ENCODE results near the gene OR7C2.

OR7C2 gene

GRCh38 chr19:14952767-14953166 is 11.5 kb downstream of the OR7C2 start:
- H3K27me3 ChIP-seq (ENCODE audit: control insufficient read depth, insufficient read depth, low read length) = no peaks in the 10 kb centered on the region
- H3K4me1 ChIP-seq (ENCODE audit: control insufficient read depth, insufficient read depth, low read length) = no peaks in the 10 kb centered on the region
- no peak overlapping the region for H3K9ac ChIP-seq (ENCODE audit: low read depth, low read length)
- H3K36me3 ChIP-seq (ENCODE audit: insufficient read depth, low read length) = no peaks in the 10 kb centered on the region
- no peak overlapping the region for H3K4me2 ChIP-seq (ENCODE audit: low read length)
- H3K4me3 ChIP-seq (ENCODE audit: low read length) = no peak overlapping the region
- H3K9me3 ChIP-seq (replicated peaks; ENCODE audit: low read length) = no peaks in the 10 kb centered on the region

- Histone ChIP-seq H3K36me3 (ENCODE audit: insufficient read depth, low read length) (no peaks in the 10 kb centered on the region), H3K27me3 (ENCODE audit: control insufficient read depth, insufficient read depth, low read length) (no peaks in the 10 kb centered on the region), H3K4me3 (ENCODE audit: low read length) (no peak overlapping the region), H3K9me3 (replicated peaks; ENCODE audit: low read length) (no peaks in the 10 kb centered on the region), H3K4me1 (ENCODE audit: control insufficient read depth, insufficient read depth, low read length) (no peaks in the 10 kb centered on the region), H3K9ac (ENCODE audit: low read depth, low read length) (no peak overlapping the region), H3K4me2 (ENCODE audit: low read length) (no peak overlapping the region)
These were observed 12.9 kb downstream of the OR7C2 start for GRCh38 chr19:14954071-14954655.

- H3K36me3 ChIP-seq (ENCODE audit: insufficient read depth, low read length) = no peaks in the 10 kb centered on the region
- H3K9ac ChIP-seq (ENCODE audit: low read depth, low read length) = no peak overlapping the region
- no peaks in the 10 kb centered on the region for H3K4me1 ChIP-seq (ENCODE audit: control insufficient read depth, insufficient read depth, low read length)
- no peaks in the 10 kb centered on the region for H3K27me3 ChIP-seq (ENCODE audit: control insufficient read depth, insufficient read depth, low read length)
- no peak overlapping the region for H3K4me2 ChIP-seq (ENCODE audit: low read length)
- no peaks in the 10 kb centered on the region for H3K9me3 ChIP-seq (replicated peaks; ENCODE audit: low read length)
- H3K4me3 ChIP-seq (ENCODE audit: low read length) = no peak overlapping the region
These were observed 16.2 kb downstream of the OR7C2 start for GRCh38 chr19:14957464-14957863.

GRCh38 chr19:14959263-14959662 is 18.0 kb downstream of the OR7C2 start:
- H3K9ac ChIP-seq (ENCODE audit: low read depth, low read length) = no peak overlapping the region
- no peaks in the 10 kb centered on the region for H3K27me3 ChIP-seq (ENCODE audit: control insufficient read depth, insufficient read depth, low read length)
- no peaks in the 10 kb centered on the region for H3K4me1 ChIP-seq (ENCODE audit: control insufficient read depth, insufficient read depth, low read length)
- H3K9me3 ChIP-seq (replicated peaks; ENCODE audit: low read length) = no peaks in the 10 kb centered on the region
- no peak overlapping the region for H3K4me2 ChIP-seq (ENCODE audit: low read length)
- no peak overlapping the region for H3K4me3 ChIP-seq (ENCODE audit: low read length)
- no peaks in the 10 kb centered on the region for H3K36me3 ChIP-seq (ENCODE audit: insufficient read depth, low read length)

GRCh38 chr19:14961956-14962685 is 20.8 kb downstream of the OR7C2 start:
- H3K9me3 ChIP-seq (replicated peaks; ENCODE audit: low read length) = no peaks in the 10 kb centered on the region
- H3K4me1 ChIP-seq (ENCODE audit: control insufficient read depth, insufficient read depth, low read length) = no peaks in the 10 kb centered on the region
- H3K9ac ChIP-seq (ENCODE audit: low read depth, low read length) = no peak overlapping the region
- H3K4me3 ChIP-seq (ENCODE audit: low read length) = no peak overlapping the region
- H3K36me3 ChIP-seq (ENCODE audit: insufficient read depth, low read length) = no peaks in the 10 kb centered on the region
- H3K27me3 ChIP-seq (ENCODE audit: control insufficient read depth, insufficient read depth, low read length) = no peaks in the 10 kb centered on the region
- H3K4me2 ChIP-seq (ENCODE audit: low read length) = no peak overlapping the region

GRCh38 chr19:14968247-14968646 is 27.0 kb downstream of the OR7C2 start:
- Histone ChIP-seq H3K4me2 (ENCODE audit: low read length) (no peak overlapping the region), H3K4me3 (ENCODE audit: low read length) (no peak overlapping the region), H3K27me3 (ENCODE audit: control insufficient read depth, insufficient read depth, low read length) (no peaks in the 10 kb centered on the region), H3K9me3 (replicated peaks; ENCODE audit: low read length) (no peaks in the 10 kb centered on the region), H3K36me3 (ENCODE audit: insufficient read depth, low read length) (no peaks in the 10 kb centered on the region), H3K9ac (ENCODE audit: low read depth, low read length) (no peak overlapping the region), H3K4me1 (ENCODE audit: control insufficient read depth, insufficient read depth, low read length) (no peaks in the 10 kb centered on the region)

- no peaks in the 10 kb centered on the region for H3K4me1 ChIP-seq (ENCODE audit: control insufficient read depth, insufficient read depth, low read length)
- no peak overlapping the region for H3K4me3 ChIP-seq (ENCODE audit: low read length)
- no peaks in the 10 kb centered on the region for H3K27me3 ChIP-seq (ENCODE audit: control insufficient read depth, insufficient read depth, low read length)
- no peaks in the 10 kb centered on the region for H3K36me3 ChIP-seq (ENCODE audit: insufficient read depth, low read length)
- H3K9ac ChIP-seq (ENCODE audit: low read depth, low read length) = no peak overlapping the region
- no peak overlapping the region for H3K4me2 ChIP-seq (ENCODE audit: low read length)
- no peaks in the 10 kb centered on the region for H3K9me3 ChIP-seq (replicated peaks; ENCODE audit: low read length)
These were observed 30.2 kb downstream of the OR7C2 start for GRCh38 chr19:14971474-14971873.

- no peak overlapping the region for H3K4me3 ChIP-seq (ENCODE audit: low read length)
- no peak overlapping the region for H3K9ac ChIP-seq (ENCODE audit: low read depth, low read length)
- H3K36me3 ChIP-seq (ENCODE audit: insufficient read depth, low read length) = no peaks in the 10 kb centered on the region
- H3K9me3 ChIP-seq (replicated peaks; ENCODE audit: low read length) = no peaks in the 10 kb centered on the region
- no peaks in the 10 kb centered on the region for H3K27me3 ChIP-seq (ENCODE audit: control insufficient read depth, insufficient read depth, low read length)
- H3K4me2 ChIP-seq (ENCODE audit: low read length) = no peak overlapping the region
- H3K4me1 ChIP-seq (ENCODE audit: control insufficient read depth, insufficient read depth, low read length) = no peaks in the 10 kb centered on the region
These were observed 31.4 kb downstream of the OR7C2 start for GRCh38 chr19:14972676-14973075.

- H3K36me3 ChIP-seq (ENCODE audit: insufficient read depth, low read length) = no peaks in the 10 kb centered on the region
- peaks cover 10% of the 10 kb centered on the region for H3K27me3 ChIP-seq (ENCODE audit: control insufficient read depth, insufficient read depth, low read length)
- H3K4me2 ChIP-seq (ENCODE audit: low read length) = no peak overlapping the region
- H3K4me1 ChIP-seq (ENCODE audit: control insufficient read depth, insufficient read depth, low read length) = no peaks in the 10 kb centered on the region
- no peak overlapping the region for H3K4me3 ChIP-seq (ENCODE audit: low read length)
- no peak overlapping the region for H3K9ac ChIP-seq (ENCODE audit: low read depth, low read length)
- no peaks in the 10 kb centered on the region for H3K9me3 ChIP-seq (replicated peaks; ENCODE audit: low read length)
These were observed 33.2 kb downstream of the OR7C2 start for GRCh38 chr19:14974488-14974887.

- Histone ChIP-seq H3K4me1 (ENCODE audit: control insufficient read depth, insufficient read depth, low read length) (no peaks in the 10 kb centered on the region), H3K36me3 (ENCODE audit: insufficient read depth, low read length) (no peaks in the 10 kb centered on the region), H3K9ac (ENCODE audit: low read depth, low read length) (no peak overlapping the region), H3K27me3 (ENCODE audit: control insufficient read depth, insufficient read depth, low read length) (peaks cover 16% of the 10 kb centered on the region), H3K9me3 (replicated peaks; ENCODE audit: low read length) (no peaks in the 10 kb centered on the region), H3K4me3 (ENCODE audit: low read length) (no peak overlapping the region), H3K4me2 (ENCODE audit: low read length) (no peak overlapping the region)
These were observed 35.8 kb downstream of the OR7C2 start for GRCh38 chr19:14977128-14977527.

- H3K9me3 ChIP-seq (replicated peaks; ENCODE audit: low read length) = no peaks in the 10 kb centered on the region
- no peak overlapping the region for H3K4me3 ChIP-seq (ENCODE audit: low read length)
- peaks cover 16% of the 10 kb centered on the region for H3K27me3 ChIP-seq (ENCODE audit: control insufficient read depth, insufficient read depth, low read length)
- H3K36me3 ChIP-seq (ENCODE audit: insufficient read depth, low read length) = no peaks in the 10 kb centered on the region
- no peak overlapping the region for H3K9ac ChIP-seq (ENCODE audit: low read depth, low read length)
- no peak overlapping the region for H3K4me2 ChIP-seq (ENCODE audit: low read length)
- no peaks in the 10 kb centered on the region for H3K4me1 ChIP-seq (ENCODE audit: control insufficient read depth, insufficient read depth, low read length)
These were observed 37.0 kb downstream of the OR7C2 start for GRCh38 chr19:14978161-14978776.
